Midbrain (tissue), 1 donor: ENCODE results near the gene TRIM16.
A peak's percentile ranks its signal among the peaks of the same experiment; 100 is the strongest.
"Not testable (repeated sequence)": the region's sequence is repeated elsewhere in the genome, so short reads cannot be mapped to it uniquely, and the experiment has no call there.

Experiments
- DNase-seq: peaks from one replicate; lab custom pipeline; 2025; lab: John Stamatoyannopoulos, UW

TRIM16 gene

GRCh38 chr17:15658296-15658695 lies 25.8 kb downstream of the TRIM16 start:
- no peak for DNase-seq

GRCh38 chr17:15657868-15658267 lies 26.2 kb downstream of the TRIM16 start:
- DNase-seq = no peak

- DNase-seq = no peak
Observed at GRCh38 chr17:15654886-15655561, 29.1 kb downstream of the TRIM16 start.

GRCh38 chr17:15654401-15654800 lies 29.7 kb downstream of the TRIM16 start:
- DNase-seq = not testable (repeated sequence)

GRCh38 chr17:15652960-15653359 lies 31.2 kb downstream of the TRIM16 start:
- no peak for DNase-seq

- DNase-seq = peak; percentile 70
Observed at GRCh38 chr17:15651583-15652110, 32.5 kb downstream of the TRIM16 start.

- no peak for DNase-seq
Observed at GRCh38 chr17:15650741-15651582, 33.1 kb downstream of the TRIM16 start.

GRCh38 chr17:15649861-15650421 lies 34.2 kb downstream of the TRIM16 start:
- no peak for DNase-seq

GRCh38 chr17:15648386-15648785 lies 35.7 kb downstream of the TRIM16 start:
- no peak for DNase-seq

- DNase-seq = not testable (repeated sequence)
Observed at GRCh38 chr17:15645942-15646312, 38.2 kb downstream of the TRIM16 start.

- DNase-seq = not testable (repeated sequence)
Observed at GRCh38 chr17:15645099-15645941, 38.8 kb downstream of the TRIM16 start.

- not testable (repeated sequence) for DNase-seq
Observed at GRCh38 chr17:15642505-15643251, 41.4 kb downstream of the TRIM16 start.

GRCh38 chr17:15642014-15642413 lies 42.1 kb downstream of the TRIM16 start:
- not testable (repeated sequence) for DNase-seq

GRCh38 chr17:15630930-15631453 lies 53.1 kb downstream of the TRIM16 start:
- not testable (repeated sequence) for DNase-seq

GRCh38 chr17:15629991-15630390 lies 54.1 kb downstream of the TRIM16 start:
- not testable (repeated sequence) for DNase-seq

GRCh38 chr17:15623661-15624209 lies 60.4 kb downstream of the TRIM16 start:
- DNase-seq = not testable (repeated sequence)

- not testable (repeated sequence) for DNase-seq
Observed at GRCh38 chr17:15623255-15623654, 60.9 kb downstream of the TRIM16 start.

- DNase-seq = not testable (repeated sequence)
Observed at GRCh38 chr17:15622124-15622523, 62.0 kb downstream of the TRIM16 start.

- DNase-seq = peak; percentile 30
Observed at GRCh38 chr17:15619331-15620058, 64.6 kb downstream of the TRIM16 start, which contains the start of gene FBXW10B. FBXW10B (minus strand) TSS chr17:15619704; CDS start chr17:15619512, 192 bp downstream.
